NCI-H2196 (cell line): ENCODE measurements around the gene TARBP2.
A peak's percentile ranks its signal among the peaks of the same experiment; 100 is the strongest.
"Not testable (repeated sequence)": the region's sequence is repeated elsewhere in the genome, so short reads cannot be mapped to it uniquely, and the experiment has no call there.

ENCODE experiments used
- DNase-seq: peaks from one replicate; lab custom pipeline; 2025; ENCODE audit not compliant: unreplicated experiment; lab: John Stamatoyannopoulos, UW

The TARBP2 gene

DNA sequence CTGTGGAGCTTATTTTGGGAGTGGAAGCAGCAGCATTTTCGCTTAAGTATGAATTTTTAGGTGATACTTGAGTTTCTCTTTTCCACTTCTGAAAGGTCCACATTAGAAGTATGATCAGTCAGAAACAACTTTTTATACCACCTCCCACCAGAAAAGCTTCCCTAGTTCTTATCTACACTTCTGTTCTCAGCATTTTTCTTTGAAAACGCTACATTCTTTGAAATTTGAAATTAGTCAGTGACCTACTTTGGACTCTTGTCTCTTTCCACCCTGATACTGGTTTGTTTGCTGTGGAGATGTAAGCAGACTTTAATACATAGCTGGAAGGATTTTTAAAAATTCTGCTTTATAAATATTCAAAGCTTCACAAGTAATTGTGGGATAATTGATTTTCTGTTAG, 27.0 kb upstream of the TARBP2 start:
- no peak for DNase-seq

DNA sequence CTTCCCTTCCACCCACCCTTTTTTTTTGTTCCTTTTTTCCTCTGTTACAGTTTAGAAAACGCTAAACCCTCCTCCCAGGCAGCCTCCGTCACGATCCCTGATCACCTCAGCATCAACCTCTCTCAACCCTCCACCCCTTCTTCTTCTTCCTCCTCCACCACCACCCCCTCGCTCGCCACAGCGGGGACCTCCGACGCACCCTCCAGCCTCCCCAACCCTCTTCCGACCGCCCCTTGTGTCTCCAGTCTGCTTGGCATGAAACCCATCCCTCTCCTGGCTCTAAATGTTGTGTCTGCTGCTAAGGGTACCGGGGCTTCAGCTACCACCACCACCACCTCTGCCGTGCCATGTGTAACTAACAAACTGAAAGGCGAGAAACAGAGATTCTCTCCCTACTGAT, 26.3 kb upstream of the TARBP2 start:
- DNase-seq: no peak

DNA sequence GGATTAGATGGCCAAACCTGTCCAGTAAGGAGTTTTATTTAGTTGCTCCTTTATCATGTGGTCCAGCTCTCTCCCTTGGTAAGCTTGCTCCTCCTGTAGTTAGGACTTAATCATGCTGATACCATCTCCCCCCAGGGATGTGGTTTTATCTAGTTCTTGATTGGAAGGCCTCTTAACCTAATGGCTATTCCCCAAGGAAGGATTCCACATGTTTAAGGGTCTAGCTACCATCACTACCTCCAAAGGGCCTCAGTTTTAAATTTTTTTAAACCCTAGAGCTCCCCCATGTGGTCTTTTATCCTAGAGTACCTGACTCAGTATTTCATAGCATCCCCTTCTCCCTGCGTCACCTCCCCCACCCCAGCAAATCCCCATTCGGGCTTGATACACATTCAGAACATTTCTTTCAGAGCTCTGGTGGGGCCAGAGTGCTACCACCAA, 24.3 kb upstream of the TARBP2 start:
- peak; percentile 21 for DNase-seq

DNA sequence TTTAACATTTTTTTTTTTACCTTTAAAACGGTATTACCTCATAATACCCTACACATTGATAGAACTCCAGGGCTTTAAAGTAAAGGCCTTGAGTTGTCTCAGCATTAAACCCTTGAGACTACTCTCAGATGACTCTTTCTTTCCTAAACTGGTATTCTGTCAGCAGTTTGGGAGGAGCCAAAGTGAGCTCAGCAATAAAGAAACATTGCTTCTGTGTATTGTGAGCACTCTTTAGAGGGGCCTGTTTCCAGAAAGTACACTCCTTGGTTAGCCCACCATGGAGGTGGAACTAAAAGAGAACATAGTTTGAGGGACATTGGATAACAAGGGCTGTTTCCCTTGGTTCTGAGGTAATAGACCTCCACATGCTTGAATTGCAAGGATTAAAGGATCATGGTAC, 22.2 kb upstream of the TARBP2 start:
- DNase-seq: no peak

DNA sequence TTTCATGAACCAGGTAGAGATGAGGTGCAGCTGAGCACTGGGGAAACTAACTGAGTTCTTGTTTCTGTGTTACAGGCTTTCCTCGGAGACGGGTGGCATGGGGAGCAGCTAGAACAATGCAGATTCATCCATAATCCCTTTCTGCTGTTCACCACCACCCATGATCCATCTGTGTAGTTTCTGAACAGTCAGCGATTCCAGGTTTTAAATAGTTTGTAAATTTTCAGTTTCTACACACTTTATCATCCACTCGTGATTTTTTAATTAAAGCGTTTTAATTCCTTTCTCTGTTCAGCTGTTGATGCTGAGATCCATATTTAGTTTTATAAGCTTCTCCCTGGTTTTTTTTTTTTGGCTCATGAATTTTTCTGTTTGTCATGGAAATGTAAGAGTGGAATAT, 21.8 kb upstream of the TARBP2 start:
- no peak for DNase-seq

DNA sequence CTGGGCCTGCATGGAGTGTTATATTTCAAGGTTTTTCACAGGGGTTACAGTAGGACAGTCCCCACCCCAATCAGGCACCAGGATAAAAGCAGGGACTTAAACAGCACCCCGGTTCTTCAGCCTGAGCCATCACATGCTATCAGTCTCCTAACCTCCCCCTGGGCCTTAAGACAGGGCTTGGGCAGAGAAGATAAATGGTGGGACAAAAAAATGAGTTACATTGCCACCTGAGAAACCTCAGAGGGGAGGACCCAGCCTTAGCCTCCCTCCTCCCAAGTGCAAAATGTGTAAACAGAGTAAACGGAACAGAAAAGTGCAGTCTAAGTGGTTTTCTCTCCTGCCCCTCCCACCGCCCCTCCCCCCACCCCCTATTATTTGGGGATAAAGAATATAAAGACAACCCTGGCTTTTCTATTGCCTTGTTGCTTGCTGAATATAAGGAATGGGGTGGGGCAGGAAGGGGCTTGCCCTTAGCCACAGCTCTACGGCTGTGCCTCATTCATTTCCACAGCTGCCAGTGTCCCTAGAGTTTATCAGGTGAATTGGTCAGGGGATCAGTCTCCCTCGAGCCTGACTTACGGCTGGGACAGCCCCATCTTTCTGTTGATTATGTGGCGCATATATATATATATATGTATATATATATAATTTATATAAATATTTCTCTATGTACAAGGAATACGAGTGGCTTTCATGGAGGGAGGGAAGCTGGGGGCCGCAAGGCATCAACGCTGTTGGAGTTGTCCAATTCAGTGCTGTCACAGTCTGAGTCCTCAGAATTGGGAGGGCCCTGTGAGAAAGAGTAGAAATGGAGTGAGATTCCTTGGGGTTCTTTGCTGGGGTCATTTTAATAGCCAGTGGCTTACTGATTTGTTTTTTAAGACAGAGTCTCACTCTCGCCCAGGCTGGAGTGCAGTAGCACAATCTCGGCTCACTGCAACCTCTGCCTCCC, 20.3 kb upstream of the TARBP2 start:
- no peak for DNase-seq

DNA sequence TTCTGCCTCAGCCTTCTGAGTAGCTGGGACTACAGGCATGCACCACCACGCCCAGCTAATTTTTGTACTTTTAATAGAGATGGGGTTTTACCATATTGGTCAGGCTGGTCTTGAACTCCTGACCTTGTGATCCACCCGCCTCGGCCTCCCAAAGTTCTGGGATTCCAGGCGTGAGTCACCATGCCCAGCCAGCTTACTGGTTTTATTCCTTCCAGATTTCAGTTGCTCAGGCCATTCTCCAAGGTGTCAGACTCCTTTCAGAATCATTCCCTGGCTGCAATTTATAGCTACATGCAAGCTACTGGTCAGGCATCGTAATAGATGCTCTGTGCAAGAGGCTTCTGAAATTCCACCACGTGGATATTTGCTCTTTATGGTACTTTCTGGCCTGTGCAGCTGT, 19.6 kb upstream of the TARBP2 start:
- not testable (repeated sequence) for DNase-seq

DNA sequence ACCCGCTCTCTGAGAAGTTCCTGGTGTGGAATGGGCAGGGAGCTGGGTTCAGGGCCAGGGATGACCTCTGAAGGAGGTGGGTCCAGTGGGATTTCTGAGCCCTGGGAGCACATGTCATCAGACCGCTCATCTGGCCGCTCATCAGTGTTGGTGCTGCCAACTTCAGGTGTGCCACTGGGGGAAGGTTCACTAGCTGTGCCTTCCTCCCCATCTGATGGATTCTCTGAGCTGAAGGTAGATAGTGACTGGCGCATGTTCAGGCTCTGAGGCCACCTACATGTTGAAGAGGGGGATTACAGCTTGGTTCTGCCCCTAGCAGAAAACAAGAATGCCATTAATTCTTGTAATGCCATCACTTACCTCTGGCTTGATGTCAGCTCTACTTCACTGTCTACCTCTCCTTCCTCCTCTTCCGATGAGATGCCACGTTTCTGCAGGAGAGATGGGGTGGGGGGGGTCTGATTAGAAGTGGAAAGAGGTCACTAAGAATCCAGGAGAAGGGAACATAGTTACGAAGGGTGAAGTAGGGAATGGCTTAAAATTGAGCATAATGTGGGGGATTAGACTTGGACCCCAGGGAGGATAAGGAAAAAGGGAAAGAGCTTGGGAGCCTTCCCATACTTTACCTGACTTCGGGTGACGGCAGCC, 19.0 kb upstream of the TARBP2 start:
- no peak for DNase-seq

DNA sequence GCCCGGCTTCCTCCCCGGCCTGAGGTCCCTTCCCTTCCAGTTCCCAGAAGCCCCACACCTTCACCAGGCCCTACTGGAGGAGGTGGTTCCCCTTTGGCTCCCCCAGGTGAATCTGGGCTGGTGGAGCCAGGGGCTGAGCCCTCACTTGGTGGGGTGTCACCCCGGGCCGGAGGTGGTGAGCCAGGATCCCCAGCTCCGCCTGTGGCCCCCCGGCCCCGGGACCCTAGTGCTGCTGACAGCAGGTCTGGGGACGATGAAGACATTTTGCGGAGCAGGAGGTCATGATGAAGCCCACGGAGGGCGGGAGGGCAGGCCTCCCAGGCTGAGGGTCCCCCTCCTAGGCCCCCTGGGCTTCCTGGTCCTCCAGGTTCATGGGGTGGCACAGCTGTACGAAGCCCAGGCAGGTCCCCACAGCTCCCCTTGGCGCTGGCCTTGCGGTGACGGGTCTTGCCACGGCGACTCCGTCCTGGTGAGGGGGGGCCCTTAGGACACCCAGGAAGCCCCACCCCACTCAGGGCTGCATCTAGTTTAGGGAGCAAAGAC, 18.4 kb upstream of the TARBP2 start:
- no peak for DNase-seq

DNA sequence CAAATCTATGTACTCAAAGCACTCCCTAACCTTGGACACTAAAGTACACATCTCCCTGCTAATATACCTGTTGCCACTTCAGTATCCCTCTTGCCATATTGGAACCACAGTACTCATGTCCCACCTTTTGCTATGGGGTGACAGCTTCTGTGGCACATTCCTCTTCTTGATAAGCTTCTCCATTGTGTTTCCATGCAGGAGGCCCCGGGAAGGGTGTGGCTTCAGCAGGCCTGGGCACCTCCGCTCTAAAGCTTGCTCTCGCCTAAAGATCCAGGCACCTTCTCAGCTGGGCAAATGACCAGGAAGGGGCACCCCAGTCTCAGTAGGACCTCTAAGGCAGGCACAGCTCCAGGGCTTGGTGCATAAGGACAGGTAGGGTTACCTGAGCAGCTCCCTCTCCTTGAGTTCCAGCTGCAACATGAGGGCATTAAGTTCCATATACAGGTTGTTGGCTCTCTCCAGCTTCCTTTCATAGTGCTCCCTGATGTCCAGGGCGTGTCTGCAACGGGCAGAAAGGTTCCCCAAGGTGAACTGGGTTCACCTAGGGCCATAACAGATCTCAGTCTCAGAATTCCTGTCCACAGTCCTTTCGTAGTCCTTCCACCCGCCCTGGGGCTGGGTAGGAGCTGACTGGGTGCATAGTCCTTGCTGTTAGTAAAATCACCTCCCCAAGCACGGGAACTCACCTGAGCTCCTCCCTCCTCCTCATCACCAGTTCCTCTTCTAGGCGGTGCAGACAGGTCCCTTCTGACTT, 17.7 kb upstream of the TARBP2 start:
- DNase-seq: no peak

DNA sequence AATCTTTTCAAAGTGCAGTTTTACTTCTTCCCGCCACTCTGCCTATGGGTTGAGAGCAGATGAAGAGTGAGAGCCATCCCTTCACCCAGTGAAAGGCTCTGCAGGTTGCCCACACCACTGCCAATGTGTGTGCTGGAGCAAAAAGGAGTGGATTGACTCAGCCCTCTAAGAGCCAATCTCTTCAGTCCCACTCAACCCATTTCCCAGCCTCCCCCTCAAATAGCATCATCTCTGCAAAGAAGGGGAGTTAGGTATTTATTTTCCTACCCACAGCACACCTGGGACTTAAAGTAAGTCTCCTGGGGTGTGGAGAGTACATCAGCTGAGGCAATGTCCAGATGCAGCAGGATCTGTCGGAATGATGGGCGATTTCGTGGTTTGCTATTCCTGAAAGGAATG, 17.1 kb upstream of the TARBP2 start:
- DNase-seq: no peak

DNA sequence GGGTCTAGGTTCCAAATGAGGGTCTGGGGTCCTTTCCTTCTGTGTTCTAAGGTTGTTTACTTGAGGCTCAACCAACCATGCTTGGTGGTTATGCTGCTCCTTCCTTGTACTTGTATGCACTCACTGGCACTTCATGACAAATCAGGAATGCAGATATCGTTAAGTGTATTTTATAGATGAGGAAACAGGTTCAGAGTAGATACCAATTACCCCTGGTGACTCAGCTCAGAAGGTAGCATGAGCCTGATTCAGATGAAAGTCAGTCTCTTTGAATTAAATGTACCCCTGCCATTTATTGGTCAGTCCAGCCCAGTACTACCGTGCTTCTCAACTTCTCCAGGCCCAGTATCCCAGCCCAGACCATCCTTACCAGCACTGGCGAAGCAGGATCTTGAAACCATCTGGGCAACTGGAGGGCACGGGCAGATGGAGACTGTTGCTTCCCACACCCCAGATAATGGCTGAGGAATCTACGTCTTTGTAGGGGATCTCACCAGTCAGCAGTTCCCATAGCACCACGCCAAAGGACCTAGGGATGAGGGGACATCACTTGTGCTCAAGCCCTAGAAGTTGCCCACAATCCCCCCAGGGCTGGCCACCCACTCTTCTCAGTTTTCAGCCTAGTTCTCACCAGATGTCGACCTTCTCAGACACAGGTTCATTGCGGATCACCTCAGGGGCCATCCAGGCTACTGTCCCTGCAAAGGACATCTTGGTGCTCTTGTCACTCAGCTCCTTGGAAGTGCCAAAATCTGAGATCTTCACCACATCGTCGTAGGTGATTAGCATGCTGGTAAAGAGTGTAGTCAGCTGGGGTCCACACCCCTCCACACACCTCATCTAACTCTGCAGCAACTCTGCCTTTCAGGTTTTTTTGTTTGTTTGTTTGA, 16.2 kb upstream of the TARBP2 start:
- no peak for DNase-seq

DNA sequence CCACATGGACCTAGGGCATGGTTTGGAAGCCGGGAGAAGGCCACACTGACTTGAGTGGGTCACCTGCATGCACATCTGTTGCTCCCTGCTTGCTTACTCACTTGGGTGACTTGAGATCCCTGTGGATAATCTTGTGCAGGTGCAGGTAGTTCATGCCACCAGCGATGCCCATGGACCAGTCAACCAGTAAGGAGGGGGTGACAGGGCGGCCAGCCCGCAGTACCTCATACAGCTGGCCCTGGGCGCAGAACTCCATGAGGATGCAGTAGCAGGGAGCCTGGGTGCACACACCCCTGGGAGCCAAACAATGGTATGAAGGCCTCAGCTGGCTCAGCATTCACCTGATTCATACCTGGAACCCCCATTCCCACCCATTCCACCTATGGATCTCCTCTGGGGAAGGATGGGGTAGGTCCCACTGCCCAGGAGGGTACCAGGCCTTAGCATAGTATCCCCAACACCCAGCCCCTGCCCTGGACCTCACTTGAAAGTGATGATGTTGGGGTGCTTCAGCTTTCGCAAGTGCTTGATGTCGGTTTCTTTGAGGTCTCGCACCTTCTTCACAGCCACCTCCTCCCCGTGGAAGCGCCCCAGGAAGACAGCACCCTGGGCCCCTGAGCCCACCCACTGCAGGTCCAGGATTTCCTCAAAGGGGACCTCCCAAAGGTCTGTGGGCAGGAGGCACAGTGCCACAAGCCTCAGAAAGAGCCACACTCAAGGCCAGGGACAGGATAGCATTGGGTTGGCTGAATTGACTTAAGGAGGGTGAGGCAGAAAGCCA, 14.9 kb upstream of the TARBP2 start:
- DNase-seq: no peak

DNA sequence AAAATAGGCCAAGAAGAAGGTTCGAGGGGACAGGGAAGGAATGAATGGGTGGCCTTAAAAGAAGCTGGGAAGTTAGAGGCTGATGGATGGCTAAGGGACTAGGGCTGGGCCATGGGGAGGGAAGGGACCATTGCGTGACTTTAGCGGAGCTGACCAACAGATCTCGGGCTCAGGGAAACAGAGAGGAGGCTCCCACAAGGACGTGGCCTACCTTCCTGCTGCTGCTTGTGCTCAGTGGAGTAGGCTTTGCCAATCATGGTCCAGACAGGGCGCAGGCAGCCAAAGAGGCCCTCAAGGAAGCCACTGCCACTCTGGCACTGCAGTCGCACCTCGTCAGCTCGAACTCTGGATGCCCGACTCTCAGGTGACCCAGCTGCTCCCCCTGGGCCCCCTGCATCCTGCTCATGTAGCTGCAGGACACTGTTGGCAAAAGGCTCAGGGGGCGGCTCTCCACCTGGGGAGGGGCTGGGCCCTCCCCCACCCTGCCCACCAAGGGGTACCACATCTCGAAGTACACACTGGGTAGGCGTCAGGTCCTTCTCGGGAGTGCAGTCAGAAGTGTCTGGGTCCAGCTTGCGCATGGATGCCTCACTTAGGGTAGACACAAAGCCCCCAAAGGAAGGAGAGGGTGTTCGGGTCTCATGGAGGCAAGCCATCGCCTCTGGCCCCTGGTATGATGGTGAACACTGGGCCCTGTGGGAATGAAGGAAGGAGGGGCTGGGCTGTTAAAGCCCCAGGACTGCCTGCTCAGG, 14.2 kb upstream of the TARBP2 start:
- DNase-seq: no peak

DNA sequence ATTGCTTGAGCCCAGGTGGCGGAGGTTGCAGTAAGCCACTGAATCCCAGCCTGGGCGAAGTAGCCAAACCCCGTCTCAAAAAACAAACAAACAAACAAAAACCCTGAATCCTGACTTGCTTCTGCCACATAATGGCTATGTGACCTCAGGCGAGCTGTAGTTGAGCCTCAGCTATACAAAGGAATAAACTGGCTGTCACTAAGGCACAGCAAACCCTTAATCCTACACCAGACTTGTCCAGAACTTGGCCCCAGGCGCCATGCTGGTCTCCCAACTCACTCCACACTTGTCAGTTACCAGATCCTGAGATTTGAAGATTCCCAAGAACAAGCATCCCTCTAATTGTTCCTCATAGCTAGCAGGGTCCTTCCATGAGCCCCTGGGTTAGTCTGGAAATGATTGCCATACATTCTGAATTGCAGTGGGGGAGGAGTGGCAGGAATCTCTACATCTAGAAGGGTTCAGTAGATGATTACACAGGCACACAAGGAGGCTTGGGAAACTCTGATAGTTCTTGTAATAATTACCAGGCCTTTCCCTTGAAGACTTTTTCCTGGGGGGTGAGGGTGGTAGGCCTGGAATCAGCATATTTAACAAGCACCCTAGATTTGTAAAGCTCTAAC, 11.7 kb upstream of the TARBP2 start:
- no peak for DNase-seq

DNA sequence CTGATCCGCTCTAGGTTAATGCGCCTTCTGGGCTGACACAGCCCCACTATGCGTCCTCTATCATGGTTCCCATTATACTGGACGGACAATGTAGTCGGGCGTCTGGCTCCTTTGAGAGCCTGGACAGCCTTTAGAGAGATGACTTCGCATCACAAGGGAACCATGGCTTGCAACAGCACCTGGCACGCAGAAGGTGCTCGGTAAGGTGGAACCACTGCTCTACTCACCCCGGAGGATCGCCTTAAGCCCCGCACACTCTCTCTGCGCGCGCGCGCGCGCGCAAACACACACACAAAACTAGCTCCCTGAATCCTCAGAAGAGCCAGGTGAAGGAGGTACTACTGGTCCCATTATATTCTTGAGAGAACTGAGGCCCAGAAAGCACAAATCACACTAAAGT, 8.9 kb upstream of the TARBP2 start:
- DNase-seq: no peak

DNA sequence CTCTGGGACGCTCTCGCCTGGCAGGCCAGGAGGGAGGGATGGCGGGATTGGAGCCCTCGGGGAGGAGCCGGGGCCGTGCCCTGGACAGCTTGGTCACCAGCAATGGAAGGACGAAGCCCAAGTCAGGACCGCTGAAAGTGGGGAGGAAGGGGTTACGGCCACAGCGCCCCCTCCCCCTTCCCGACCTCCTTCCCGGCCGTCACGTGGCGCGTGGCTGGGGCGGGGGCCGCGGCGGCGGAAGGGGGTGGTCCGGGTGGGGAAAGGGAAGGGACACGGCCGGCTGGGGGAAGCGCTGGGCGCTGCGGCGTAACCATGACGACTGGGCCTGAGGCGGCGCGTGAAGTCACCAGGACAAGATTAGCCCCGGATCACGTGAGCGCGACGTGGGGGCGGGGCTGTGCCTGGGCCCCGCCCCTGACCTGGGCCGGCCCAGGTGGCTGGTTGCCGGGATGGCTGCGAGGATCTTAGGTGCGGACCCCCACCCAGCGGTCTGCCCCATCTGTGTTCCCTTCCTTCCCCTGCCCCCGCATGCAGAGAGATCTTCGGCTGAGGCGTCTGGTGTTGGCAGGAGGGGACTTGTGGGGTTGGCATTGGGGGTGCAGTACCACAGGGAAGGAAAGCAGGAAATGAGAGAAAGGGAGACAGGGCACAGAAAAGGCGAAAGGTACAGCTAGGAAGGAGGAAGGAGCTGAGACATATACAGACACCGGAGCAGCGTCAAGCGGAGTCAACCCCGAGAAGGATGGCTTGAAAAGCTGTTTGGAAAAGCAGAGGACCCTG, 8.1 kb upstream of the TARBP2 start:
- DNase-seq: peak; percentile 94
